Calu3 (cell line): Measurements from ENCODE around the gene SNX1. TPM values are rescaled to one million over a fixed set of nuclear protein-coding genes. Genes with fewer than 3 reads are reported as not detected.

Experiments used
- BruUV-seq: library from RNA; stranded (reverse); fragments of 400-500 nt; replicated peaks from 2 replicates; lab custom pipeline; 2021; lab: Mats Ljungman, UMichigan
- CTCF ChIA-PET: fragments of 300-600 bp; sonication (Branson Sonifier 250); formaldehyde crosslinking; loops from one replicate; lab custom pipeline; 2022; ENCODE audit warnings: antibody characterized with exemption; lab: Charles Lee
- DNase-seq: peaks from one replicate; pipeline ENCODE4 v3.0.0; 2022
- H3K27ac Mint-ChIP-seq: one replicate; pipeline ENCODE4 v1.8.0; 2022; ENCODE audit warnings: mixed read lengths; ENCODE audit not compliant: unreplicated experiment
- H3K27me3 Mint-ChIP-seq: one replicate; pipeline ENCODE4 v1.8.0; 2022; ENCODE audit warnings: mixed read lengths; ENCODE audit not compliant: unreplicated experiment
- H3K36me3 Mint-ChIP-seq: one replicate; pipeline ENCODE4 v1.8.0; 2022; ENCODE audit warnings: mild to moderate bottlenecking, moderate library complexity, mixed read lengths; ENCODE audit not compliant: insufficient read depth, unreplicated experiment
- H3K4me1 Mint-ChIP-seq: one replicate; pipeline ENCODE4 v1.8.0; 2022; ENCODE audit warnings: mild to moderate bottlenecking, low read depth, mixed read lengths; ENCODE audit not compliant: unreplicated experiment
- H3K4me3 Mint-ChIP-seq: one replicate; pipeline ENCODE4 v1.8.0; 2022; ENCODE audit warnings: mild to moderate bottlenecking, low read depth, moderate library complexity, mixed read lengths; ENCODE audit not compliant: unreplicated experiment
- H3K9me3 Mint-ChIP-seq: one replicate; pipeline ENCODE4 v1.8.0; 2022; ENCODE audit warnings: low read depth, mixed read lengths; ENCODE audit not compliant: unreplicated experiment
- intact Hi-C: fragments of 100-400 bp; cut with micrococcal nuclease; formaldehyde crosslinking; loops from one replicate; pipeline ENCODE4 v1.10.0; 2022; ENCODE audit not compliant: unreplicated experiment
- total RNA-seq: library from RNA; stranded (reverse); gene quantifications from 2 replicates; pipeline ENCODE4 v1.2.3, GENCODE V29; 2022
- TF ChIP-seq, protein P1 (sequence below): fragments of 200-600 bp; IDR thresholded peaks from one replicate; pipeline ENCODE4 v1.8.0; 2022; ENCODE audit warnings: antibody characterized with exemption; ENCODE audit not compliant: unreplicated experiment

Gene SNX1
- total RNA-seq, 1 experiment from 2014 or later = 108 TPM

DNA sequence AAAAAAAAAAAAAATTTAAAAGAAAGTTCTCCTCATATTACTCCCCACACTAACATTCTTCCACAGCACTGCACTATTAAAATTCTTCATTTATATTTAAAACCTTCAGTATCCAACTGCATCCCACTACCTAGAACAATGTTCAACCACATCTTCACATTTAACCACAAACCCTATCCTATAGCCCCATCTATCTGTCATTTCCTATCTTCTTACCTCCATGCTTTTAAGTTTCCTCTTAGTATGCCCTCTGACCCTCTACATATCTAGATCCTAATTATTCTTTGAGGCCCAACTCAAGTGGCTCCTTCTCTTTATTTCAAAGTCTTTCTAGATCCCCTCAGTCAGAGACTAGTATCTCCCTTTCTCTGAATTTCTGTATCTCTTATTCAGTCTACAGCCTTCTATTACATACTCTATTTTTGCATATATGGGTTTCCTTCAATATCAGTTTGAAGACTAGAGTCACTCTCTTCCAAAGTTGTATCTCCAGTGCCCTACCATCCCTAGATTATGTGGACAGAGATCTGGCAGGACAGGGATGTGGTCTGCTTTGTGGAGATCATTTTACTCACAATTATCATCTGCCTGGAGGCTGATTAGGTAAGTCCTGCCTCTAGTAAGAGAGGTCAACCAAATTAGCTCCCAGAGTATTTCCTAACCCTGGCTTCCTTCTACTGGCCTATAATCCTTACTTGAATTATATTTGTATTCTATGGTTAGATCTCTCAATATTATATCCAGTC lies 3.5 kb upstream of the SNX1 start:
- intact Hi-C loops = loop anchor here (10.0 kb wide), 1 partner anchor 63 kb away; the partner anchor contains the start of gene SNX22
- Mint-ChIP-seq H3K27me3 (no peaks in the 10 kb centered on the region), H3K27ac (no peak overlapping the region), H3K4me3 (peak overlapping the region; percentile 88), H3K36me3 (peaks cover 47% of the 10 kb centered on the region), H3K4me1 (peaks cover 18% of the 10 kb centered on the region), H3K9me3 (no peaks in the 10 kb centered on the region)
- TF ChIP-seq, protein P1, sequence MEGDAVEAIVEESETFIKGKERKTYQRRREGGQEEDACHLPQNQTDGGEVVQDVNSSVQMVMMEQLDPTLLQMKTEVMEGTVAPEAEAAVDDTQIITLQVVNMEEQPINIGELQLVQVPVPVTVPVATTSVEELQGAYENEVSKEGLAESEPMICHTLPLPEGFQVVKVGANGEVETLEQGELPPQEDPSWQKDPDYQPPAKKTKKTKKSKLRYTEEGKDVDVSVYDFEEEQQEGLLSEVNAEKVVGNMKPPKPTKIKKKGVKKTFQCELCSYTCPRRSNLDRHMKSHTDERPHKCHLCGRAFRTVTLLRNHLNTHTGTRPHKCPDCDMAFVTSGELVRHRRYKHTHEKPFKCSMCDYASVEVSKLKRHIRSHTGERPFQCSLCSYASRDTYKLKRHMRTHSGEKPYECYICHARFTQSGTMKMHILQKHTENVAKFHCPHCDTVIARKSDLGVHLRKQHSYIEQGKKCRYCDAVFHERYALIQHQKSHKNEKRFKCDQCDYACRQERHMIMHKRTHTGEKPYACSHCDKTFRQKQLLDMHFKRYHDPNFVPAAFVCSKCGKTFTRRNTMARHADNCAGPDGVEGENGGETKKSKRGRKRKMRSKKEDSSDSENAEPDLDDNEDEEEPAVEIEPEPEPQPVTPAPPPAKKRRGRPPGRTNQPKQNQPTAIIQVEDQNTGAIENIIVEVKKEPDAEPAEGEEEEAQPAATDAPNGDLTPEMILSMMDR = no peak
- no peak for DNase-seq
- CTCF ChIA-PET = interaction anchor here (0.6 to 1.7 kb wide), 4 partner anchors 13 to 100 kb away, joined by 4 to 9 read pairs (median 5); no protein-coding TSS in a partner anchor
- no TSS peak for BruUV-seq

DNA sequence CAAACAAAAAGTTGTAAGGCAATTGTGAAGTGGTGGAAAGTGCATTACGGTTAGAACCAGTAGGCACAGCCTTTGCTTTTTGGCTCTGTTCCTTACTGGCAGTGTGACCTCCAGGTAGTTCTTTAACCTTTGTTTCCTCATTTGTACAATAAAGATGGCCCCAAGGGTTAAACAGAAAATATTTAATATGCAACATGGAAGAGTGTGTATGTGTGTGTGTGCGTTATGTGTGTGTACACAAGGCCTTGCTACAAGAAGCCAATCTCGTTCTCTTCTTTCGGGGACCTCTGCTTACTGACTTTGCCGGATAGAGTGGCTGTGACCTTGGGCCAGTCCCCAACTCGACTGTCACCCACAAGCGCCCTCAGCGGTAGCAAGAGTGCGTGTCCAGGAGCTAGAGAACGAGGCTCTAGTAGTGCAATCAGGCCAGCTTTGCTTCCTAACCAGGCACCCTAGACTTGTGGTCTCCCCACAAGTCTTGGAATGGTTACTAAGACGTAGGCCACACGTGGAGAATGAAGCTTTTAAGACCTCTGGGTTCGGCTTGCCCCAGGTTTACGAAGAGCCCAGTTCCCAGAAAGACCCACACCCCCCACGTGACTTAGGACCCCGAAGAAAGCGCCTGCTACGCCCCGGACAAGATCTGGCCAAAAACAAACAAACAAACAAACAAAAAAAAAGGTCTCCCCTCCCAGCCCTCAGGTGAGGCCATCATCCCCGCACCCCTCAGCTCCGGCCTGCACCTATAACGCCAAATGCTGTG lies 2.7 kb upstream of the SNX1 start:
- H3K4me3 Mint-ChIP-seq = peak overlapping the region; percentile 88
- intact Hi-C loops = loop anchor here (10.0 kb wide), 1 partner anchor 62 kb away; the partner anchor contains the start of gene SNX22
- peak; percentile 53 for DNase-seq

DNA sequence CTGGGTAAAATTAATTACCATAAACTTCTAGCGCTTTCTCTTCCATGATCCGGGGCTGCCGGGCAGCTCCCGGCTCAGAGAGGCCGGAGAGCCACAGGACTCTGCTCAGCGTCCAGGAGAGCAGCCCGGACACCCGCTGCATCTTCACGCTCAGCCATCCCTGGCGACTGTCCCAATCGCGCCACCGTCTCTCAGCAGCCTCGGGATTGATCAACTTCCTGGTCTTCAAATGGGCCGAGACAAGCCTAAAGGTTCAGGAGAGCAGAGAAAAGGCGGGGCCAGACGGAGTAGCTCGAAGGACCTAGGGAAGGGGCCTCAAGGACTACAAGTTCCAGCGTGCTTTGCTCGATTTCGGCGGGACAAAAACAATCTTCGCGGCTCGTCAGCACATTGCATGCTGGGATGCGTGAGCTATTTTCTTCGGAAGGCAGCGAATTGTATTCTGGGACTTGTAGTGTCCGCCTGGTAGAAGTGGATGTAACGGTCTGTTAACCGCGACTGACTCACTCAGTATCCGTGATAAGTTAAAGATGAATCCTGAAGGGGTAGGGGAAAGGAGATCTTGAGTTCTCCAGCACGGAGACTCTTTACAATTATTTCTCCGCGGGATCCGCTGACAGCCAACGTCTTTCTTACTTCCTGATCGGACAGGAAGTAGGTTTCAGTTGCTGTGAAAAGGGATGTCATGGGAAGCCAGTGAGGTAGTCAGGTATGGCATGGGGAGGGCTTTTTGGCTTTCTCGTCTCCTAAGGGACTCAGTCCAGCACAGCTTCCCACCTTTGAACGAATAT lies 2.0 kb upstream of the SNX1 start, which contains the start of gene CIAO2A:
Gene CIAO2A (minus strand): TSS at position 212 of the 791 bp plus-strand sequence. CDS start 70 bp downstream, at position 142.
- Mint-ChIP-seq H3K4me3 (peak within 1 kb of the TSS; percentile 88), H3K27me3 (no peaks in the 10 kb centered on the region), H3K4me1 (peaks cover 30% of the 10 kb centered on the region), H3K27ac (peak within 1 kb of the TSS; percentile 87), H3K36me3 (peaks cover 48% of the 10 kb centered on the region), H3K9me3 (no peaks in the 10 kb centered on the region)
- CTCF ChIA-PET = interaction anchor here (0.6 to 1.7 kb wide), 12 partner anchors 13 to 627 kb away, joined by 3 to 10 read pairs (median 4); partner anchors contain the start of genes CSNK1G1 and PPIB
- peak; percentile 95 for DNase-seq
- BruUV-seq = no TSS peak
- intact Hi-C loops = loop anchor here (10.0 kb wide), 1 partner anchor 61 kb away; the partner anchor contains the start of gene SNX22
- TF ChIP-seq, protein P1 = no peak

More for the DNA sequence above, 2.7 kb upstream of the SNX1 start:
- H3K27ac Mint-ChIP-seq = peak overlapping the region; percentile 87
- peaks cover 48% of the 10 kb centered on the region for H3K36me3 Mint-ChIP-seq
- TSS peak; percentile 72 for BruUV-seq
- TF ChIP-seq, protein P1 = no peak
- peaks cover 26% of the 10 kb centered on the region for H3K4me1 Mint-ChIP-seq
- CTCF ChIA-PET = interaction anchor here (0.6 to 1.7 kb wide), 13 partner anchors 12 to 626 kb away, joined by 3 to 10 read pairs (median 4); partner anchors contain the start of genes CSNK1G1 and PPIB
- H3K27me3 Mint-ChIP-seq = no peaks in the 10 kb centered on the region
- H3K9me3 Mint-ChIP-seq = no peaks in the 10 kb centered on the region
